HG02884 (cell line): Measurements from ENCODE around the gene ZNF487.

ENCODE experiments used
- ATAC-seq: cut with Tn5 transposase; IDR thresholded peaks from one replicate; pipeline ENCODE4 v1.9.1; 2021; ENCODE audit warnings: mild to moderate bottlenecking, moderate library complexity; ENCODE audit not compliant: unreplicated experiment

ZNF487 gene

DNA sequence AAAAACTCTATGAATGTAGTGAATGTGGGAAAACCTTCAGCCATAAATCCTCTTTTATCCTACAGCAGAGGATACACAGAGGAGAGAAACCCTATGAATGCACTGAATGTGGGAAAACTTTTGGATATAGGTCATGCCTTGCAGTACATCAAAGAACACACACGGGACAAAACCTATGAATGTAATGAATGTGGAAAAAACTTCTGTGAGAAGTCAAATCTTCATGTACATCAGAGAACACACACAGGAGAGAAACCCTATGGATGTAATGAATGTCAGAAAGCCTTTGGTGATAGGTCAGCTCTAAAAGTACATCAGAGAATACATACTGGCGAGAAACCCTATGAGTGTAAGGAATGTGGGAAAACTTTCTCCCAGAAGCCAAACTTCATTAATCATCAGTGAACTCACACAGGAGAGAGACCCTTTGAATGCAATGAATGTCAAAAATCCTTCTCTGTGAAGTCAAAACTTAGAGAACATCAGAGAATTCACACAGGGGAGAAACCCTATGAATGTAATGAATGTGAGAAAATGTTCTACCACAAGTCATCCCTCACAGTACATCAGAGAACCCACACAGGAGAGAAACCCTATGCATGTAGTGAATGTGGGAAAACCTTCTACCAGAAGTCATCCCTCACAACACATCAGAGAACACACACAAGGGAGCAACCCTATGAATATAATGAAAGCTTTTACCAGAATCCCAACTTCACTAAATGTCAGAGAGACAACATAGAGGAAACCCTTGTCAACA lies 45.6 kb downstream of the ZNF487 start:
- no peak for ATAC-seq

DNA sequence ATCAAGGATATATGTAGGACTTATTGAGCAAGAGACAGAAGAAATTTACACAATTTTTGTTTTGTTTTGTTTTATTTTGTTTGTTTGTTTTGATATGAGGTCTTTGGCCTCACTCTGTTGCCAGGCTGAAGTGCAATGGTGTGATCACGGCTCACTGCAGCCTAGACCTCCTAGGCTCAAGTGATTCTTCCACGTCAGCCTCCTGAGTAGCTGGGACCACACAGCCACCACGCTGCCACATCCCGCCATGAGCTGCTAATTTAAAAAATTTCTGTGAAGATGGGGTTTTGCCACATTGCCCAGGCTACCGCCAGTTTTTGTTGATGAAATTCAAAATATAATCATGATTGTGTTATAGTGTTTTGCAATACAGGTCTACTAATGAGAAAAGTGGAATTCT lies 54.9 kb downstream of the ZNF487 start:
- no peak for ATAC-seq

DNA sequence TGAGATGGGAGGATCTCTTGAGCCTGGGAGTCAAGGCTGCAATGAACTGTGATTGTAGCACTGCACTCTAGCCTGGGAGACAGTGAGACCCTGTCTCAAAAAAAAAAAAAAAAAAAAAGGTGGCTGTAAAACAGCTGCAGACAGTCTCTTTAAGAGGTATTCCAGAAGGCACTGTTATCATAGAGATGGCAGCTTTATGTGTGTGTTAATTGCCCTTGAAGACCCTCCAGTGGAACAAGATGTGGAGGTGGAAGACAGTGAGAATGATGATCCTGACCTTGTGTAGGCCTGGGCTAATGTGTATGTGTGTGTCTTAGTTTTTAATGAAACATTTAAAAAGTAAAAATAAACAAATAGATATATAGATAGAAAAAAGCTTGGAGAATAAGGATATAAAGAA lies 66.0 kb downstream of the ZNF487 start:
- ATAC-seq, result no peak

DNA sequence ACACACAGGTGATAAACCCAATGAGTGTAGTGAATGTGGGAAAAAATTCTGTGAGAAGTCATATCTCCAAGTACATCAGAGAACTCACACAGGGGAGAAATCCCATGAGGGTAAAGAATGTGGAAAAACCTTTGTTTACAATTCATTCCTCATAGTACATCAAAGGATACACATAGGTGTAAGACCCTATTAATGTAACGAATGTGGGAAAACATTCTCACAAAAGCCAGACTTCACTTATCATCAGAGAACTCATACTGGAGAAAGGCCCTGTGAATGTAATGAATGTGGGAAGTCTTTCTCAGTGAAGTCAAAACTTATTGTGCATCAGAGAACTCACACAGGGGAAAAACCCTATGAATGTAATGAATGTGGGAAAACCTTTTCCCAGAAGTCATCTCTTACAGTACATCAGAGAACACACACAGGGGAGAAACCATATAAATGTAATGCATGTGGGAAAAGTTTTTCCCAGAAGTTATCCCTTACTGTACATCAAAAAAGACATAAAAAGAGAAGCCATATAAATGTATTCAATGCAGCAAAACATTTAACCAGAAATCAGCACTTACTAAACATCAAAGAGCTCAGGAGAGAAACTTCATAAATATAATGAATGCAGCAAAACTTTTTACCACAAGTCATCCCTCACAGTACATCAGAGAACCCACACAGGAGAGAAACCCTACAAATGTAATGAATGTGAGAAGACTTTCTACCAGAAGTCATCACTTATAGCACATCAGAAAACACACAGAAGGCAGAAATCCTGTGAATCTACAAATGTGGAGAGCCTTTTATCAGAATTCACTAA lies 87.7 kb downstream of the ZNF487 start:
- no peak for ATAC-seq
